Mesenchymal stem cell (in vitro differentiated cells and primary cell): ENCODE data around the gene SPTBN1.
"Not testable (repeated sequence)": the region's sequence is repeated elsewhere in the genome, so short reads cannot be mapped to it uniquely, and the experiment has no call there.

Source experiments
- DNase-seq: peaks from one replicate; pipeline ENCODE4 v3.0.0-alpha.2; 2013
- H2AFZ ChIP-seq: one replicate; pipeline ENCODE4 v1.6.1; 2013; ENCODE audit warnings: low read depth, mild to moderate bottlenecking, control low read depth, inconsistent platforms, low read length, moderate library complexity
- H2AK5ac ChIP-seq: 2 replicates; pipeline ENCODE4 v1.6.1; 2013; ENCODE audit warnings: low read length, moderate library complexity, mild to moderate bottlenecking, inconsistent platforms; ENCODE audit not compliant: severe bottlenecking
- H2BK120ac ChIP-seq: one replicate; pipeline ENCODE4 v1.6.1; 2013; ENCODE audit warnings: low read depth, mild to moderate bottlenecking, inconsistent platforms, low read length, moderate library complexity
- H2BK12ac ChIP-seq, 2 experiments: one replicate each; pipeline ENCODE4 v1.6.1; 2013; ENCODE audit warnings: inconsistent platforms in 2 of 2, low read length in 2 of 2, mild to moderate bottlenecking in 2 of 2, moderate library complexity in 2 of 2, control low read depth in 1 of 2
- H2BK15ac ChIP-seq: one replicate; pipeline ENCODE4 v1.6.1; 2013; ENCODE audit warnings: mild to moderate bottlenecking, low read depth, inconsistent platforms; ENCODE audit not compliant: poor library complexity, severe bottlenecking
- H2BK5ac ChIP-seq: 2 replicates; pipeline ENCODE4 v1.6.1; 2013; ENCODE audit warnings: low read depth, mild to moderate bottlenecking, low read length, control low read depth, inconsistent platforms; ENCODE audit not compliant: poor library complexity, severe bottlenecking
- H3K14ac ChIP-seq, 2 experiments: one replicate each; pipeline ENCODE4 v1.6.1; 2013; ENCODE audit warnings: inconsistent platforms in 2 of 2, low read length in 2 of 2, control low read depth in 1 of 2, mild to moderate bottlenecking in 1 of 2, moderate library complexity in 1 of 2
- H3K18ac ChIP-seq, 2 experiments: one replicate each; pipeline ENCODE4 v1.6.1; 2013; ENCODE audit warnings: inconsistent platforms in 2 of 2, low read length in 2 of 2, control low read depth in 1 of 2, low read depth in 1 of 2, mild to moderate bottlenecking in 1 of 2
- H3K23ac ChIP-seq, 2 experiments: one replicate each; pipeline ENCODE4 v1.6.1; 2013; ENCODE audit warnings: inconsistent platforms in 2 of 2, low read length in 2 of 2, mild to moderate bottlenecking in 2 of 2, moderate library complexity in 2 of 2, control low read depth in 1 of 2
- H3K27ac ChIP-seq: 2 replicates; pipeline ENCODE4 v1.5.1; 2013; ENCODE audit warnings: mild to moderate bottlenecking, moderate library complexity, low read length, control low read depth, inconsistent platforms; ENCODE audit not compliant: poor library complexity, severe bottlenecking
- H3K27me3 ChIP-seq, 2 experiments: 2 replicates each; pipeline versions ENCODE4 v1.6.1 to v1.7.0; 2013; ENCODE audit warnings: low read length in 2 of 2, mild to moderate bottlenecking in 2 of 2, moderate library complexity in 2 of 2, control low read depth in 1 of 2, inconsistent platforms in 1 of 2; ENCODE audit not compliant: control insufficient read depth in 1 of 2, insufficient read depth in 1 of 2
- H3K36me3 ChIP-seq, 2 experiments: 2 replicates each; pipeline versions ENCODE4 v1.6.1 to v1.7.0; 2013; ENCODE audit warnings: low read length in 2 of 2, control low read depth in 1 of 2, inconsistent platforms in 1 of 2, low read depth in 1 of 2, mild to moderate bottlenecking in 1 of 2; ENCODE audit not compliant: insufficient read depth in 2 of 2, control insufficient read depth in 1 of 2
- H3K4ac ChIP-seq, 2 experiments: one replicate each; pipeline ENCODE4 v1.6.1; 2013; ENCODE audit warnings: inconsistent platforms in 2 of 2, low read length in 2 of 2, mild to moderate bottlenecking in 2 of 2, moderate library complexity in 2 of 2, control low read depth in 1 of 2, low read depth in 1 of 2
- H3K4me1 ChIP-seq: 2 replicates; pipeline ENCODE4 v1.6.1; 2013; ENCODE audit warnings: low read depth, low read length, control low read depth; ENCODE audit not compliant: control insufficient read depth, insufficient read depth
- H3K4me2 ChIP-seq: 2 replicates; pipeline ENCODE4 v1.6.1; 2013; ENCODE audit warnings: low read length, mild to moderate bottlenecking, inconsistent platforms; ENCODE audit not compliant: poor library complexity, severe bottlenecking
- H3K4me3 ChIP-seq, 2 experiments: 2 replicates each; pipeline versions ENCODE4 v1.5.1 to v1.7.0; 2013; ENCODE audit warnings: low read length in 2 of 2, mild to moderate bottlenecking in 2 of 2, control low read depth in 1 of 2, low read depth in 1 of 2; ENCODE audit not compliant: insufficient read depth in 1 of 2
- H3K79me1 ChIP-seq: replicated peaks from 2 replicates; pipeline ENCODE4 v1.6.1; 2013; ENCODE audit warnings: mild to moderate bottlenecking, control low read depth, low read length, inconsistent platforms; ENCODE audit not compliant: poor library complexity, severe bottlenecking
- H3K9ac ChIP-seq: 2 replicates; pipeline ENCODE4 v1.7.0; 2013; ENCODE audit warnings: mild to moderate bottlenecking, low read length, moderate library complexity
- H3K9me3 ChIP-seq: 2 replicates; pipeline ENCODE4 v1.7.0; 2013; ENCODE audit warnings: mild to moderate bottlenecking, low read length; ENCODE audit not compliant: control insufficient read depth
- H4K8ac ChIP-seq: one replicate; pipeline ENCODE4 v1.6.1; 2013; ENCODE audit warnings: inconsistent platforms, mild to moderate bottlenecking, low read length, moderate library complexity
- H4K91ac ChIP-seq: one replicate; pipeline ENCODE4 v1.6.1; 2013; ENCODE audit warnings: mild to moderate bottlenecking, low read length, inconsistent platforms
- WGBS: methylation state at CpG from one replicate; pipeline ENCODE4 v1.1.7; 2013; ENCODE audit warnings: mixed read lengths; 5-methylcytosine and 5-hydroxymethylcytosine counted together

The SPTBN1 gene

DNA sequence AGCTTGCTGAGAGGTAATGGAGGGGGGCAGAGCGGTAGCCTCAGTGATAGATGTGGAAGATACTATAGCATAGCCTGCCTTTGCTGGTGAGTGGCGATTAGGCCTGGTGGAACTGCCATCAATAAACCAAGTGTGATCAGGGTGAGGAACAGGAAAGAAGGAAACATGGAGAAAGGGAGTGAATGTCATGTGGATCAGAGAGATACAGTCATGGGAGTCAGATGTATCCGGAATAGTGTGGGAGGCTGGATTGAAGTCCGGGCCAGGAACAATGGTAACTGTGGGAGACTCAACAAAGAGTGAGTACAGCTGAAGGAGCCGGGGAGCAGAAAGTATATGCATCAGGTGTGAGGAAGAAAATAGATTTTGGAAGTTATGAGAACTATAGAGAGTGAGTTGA, 52.9 kb downstream of the SPTBN1 start:
- not testable (repeated sequence) for H3K4me3 ChIP-seq, H2BK12ac ChIP-seq, H4K8ac ChIP-seq, H3K9ac ChIP-seq, H2AK5ac ChIP-seq, H3K4me1 ChIP-seq, H3K14ac ChIP-seq, H3K36me3 ChIP-seq, H3K4me2 ChIP-seq, H3K9me3 ChIP-seq, H3K18ac ChIP-seq, H2BK15ac ChIP-seq, H2AFZ ChIP-seq, H3K79me1 ChIP-seq, H3K27me3 ChIP-seq, H4K91ac ChIP-seq, H3K4ac ChIP-seq, H3K27ac ChIP-seq, DNase-seq, H2BK5ac ChIP-seq, H3K23ac ChIP-seq, H2BK120ac ChIP-seq
- over 99% methylated on average over 5 of the region's 5 CpGs for WGBS

DNA sequence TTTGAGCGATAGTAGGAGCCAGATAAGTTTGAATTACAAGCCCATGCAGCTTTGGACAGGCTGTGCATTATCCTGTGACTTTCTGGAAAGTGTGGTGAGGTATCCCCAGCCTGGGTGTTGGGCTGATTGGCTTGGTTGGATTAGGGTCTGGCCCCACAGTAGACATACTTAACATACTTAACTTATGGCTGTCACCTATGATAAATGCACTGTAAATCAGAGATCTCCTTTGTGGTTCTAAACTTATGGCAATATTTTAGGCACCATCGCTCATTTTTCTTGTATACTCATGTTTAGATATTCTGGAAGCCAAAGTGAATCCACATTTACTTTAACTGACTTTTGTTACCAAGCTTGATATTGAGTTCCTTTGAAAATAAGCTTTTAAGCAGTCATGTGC, 54.8 kb downstream of the SPTBN1 start:
- Histone ChIP-seq H4K91ac (no peak overlapping the region), H3K27me3 (no peaks in the 10 kb centered on the region), H3K9ac (no peak overlapping the region), H3K4me2 (no peak overlapping the region), H3K36me3 (peaks cover 2 to 4% of the 10 kb centered on the region in 2 experiments), H2BK5ac (no peak overlapping the region), H2AK5ac (no peak overlapping the region), H3K9me3 (no peaks in the 10 kb centered on the region), H3K14ac (no peak overlapping the region), H2AFZ (no peak overlapping the region), H2BK120ac (no peak overlapping the region), H4K8ac (no peak overlapping the region), H3K27ac (no peak overlapping the region), H3K23ac (no peak overlapping the region), H3K79me1 (peaks cover 11% of the 10 kb centered on the region), H3K18ac (no peak overlapping the region), H3K4ac (no peak overlapping the region), H2BK15ac (no peak overlapping the region), H2BK12ac (no peak overlapping the region), H3K4me1 (peaks cover 4% of the 10 kb centered on the region), H3K4me3 (no peak overlapping the region)
- no peak for DNase-seq
- 100% methylated on average over 1 of the region's 2 CpGs for WGBS

- Histone ChIP-seq H2BK5ac (no peak overlapping the region), H3K79me1 (peaks cover 16% of the 10 kb centered on the region), H2BK120ac (no peak overlapping the region), H3K4ac (no peak overlapping the region), H3K4me3 (no peak overlapping the region), H2BK15ac (no peak overlapping the region), H4K8ac (no peak overlapping the region), H3K36me3 (peaks cover 2 to 7% of the 10 kb centered on the region in 2 experiments), H2AFZ (no peak overlapping the region), H2AK5ac (no peak overlapping the region), H3K18ac (no peak overlapping the region), H3K27ac (no peak overlapping the region), H3K23ac (no peak overlapping the region), H3K4me2 (no peak overlapping the region), H3K14ac (no peak overlapping the region), H3K27me3 (no peaks in the 10 kb centered on the region), H3K9me3 (no peaks in the 10 kb centered on the region), H3K4me1 (peaks cover 4% of the 10 kb centered on the region), H2BK12ac (no peak overlapping the region), H3K9ac (no peak overlapping the region), H4K91ac (no peak overlapping the region)
- 100% methylated on average over 2 of the region's 3 CpGs for WGBS
- DNase-seq: no peak
Observed at GRCh38 chr2:54512183-54512582, 56.1 kb downstream of the SPTBN1 start.

DNA sequence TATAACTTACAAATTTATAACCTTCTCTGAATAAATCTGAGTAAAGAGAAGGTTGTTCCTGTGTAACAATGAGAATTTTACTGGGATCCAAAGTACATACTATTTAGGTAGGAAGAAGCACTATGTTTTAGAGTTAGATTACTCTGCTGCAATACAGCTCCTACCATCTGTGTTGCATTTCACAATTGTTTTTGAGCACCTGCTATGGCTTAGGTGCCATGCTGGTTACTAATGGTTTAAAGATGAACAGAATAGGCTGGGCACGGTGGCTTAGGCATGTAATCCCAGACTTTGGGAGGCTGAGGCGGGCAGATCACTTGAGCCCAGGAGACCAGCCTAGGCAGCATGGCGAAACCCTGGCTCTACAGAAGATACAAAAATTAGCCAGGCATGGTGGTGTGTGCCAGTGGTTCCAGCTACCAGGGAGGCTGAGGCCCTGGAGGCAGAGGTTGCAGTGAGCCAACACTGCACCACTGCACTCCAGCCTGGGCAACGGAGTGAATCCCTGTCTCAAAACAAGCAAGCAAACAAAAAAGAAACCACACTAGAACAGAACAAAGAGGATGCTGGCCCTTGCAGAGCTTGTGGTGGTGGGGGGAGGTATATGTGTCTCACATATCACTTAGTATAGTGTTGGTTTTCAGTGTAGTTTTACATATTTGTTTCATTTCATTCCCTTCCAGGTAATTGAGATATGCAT, 56.7 kb downstream of the SPTBN1 start:
- H3K36me3 ChIP-seq: peaks cover 2 to 7% of the 10 kb centered on the region in 2 experiments
- no peak overlapping the region for H4K91ac ChIP-seq

More for the DNA sequence above, 56.7 kb downstream of the SPTBN1 start:
- peak overlapping the region in 1 of 2 experiments; percentile 89 for H3K14ac ChIP-seq
- peaks cover 4% of the 10 kb centered on the region for H3K4me1 ChIP-seq
- no peak for DNase-seq
- no peak overlapping the region for H3K23ac ChIP-seq
- H2BK12ac ChIP-seq: peak overlapping the region in 1 of 2 experiments; percentile 39
- 97% methylated on average over 4 of the region's 4 CpGs for WGBS
- H3K4me2 ChIP-seq: no peak overlapping the region
- no peak overlapping the region for H2AFZ ChIP-seq
- no peak overlapping the region for H3K18ac ChIP-seq
- no peak overlapping the region for H3K27ac ChIP-seq
- no peak overlapping the region for H4K8ac ChIP-seq
- no peak overlapping the region for H2BK120ac ChIP-seq
- no peaks in the 10 kb centered on the region for H3K27me3 ChIP-seq
- no peak overlapping the region for H2AK5ac ChIP-seq
- H2BK5ac ChIP-seq: no peak overlapping the region
- H3K9me3 ChIP-seq: no peaks in the 10 kb centered on the region
- no peak overlapping the region for H3K4ac ChIP-seq
- H3K9ac ChIP-seq: no peak overlapping the region
- no peak overlapping the region for H2BK15ac ChIP-seq
- peaks cover 16% of the 10 kb centered on the region for H3K79me1 ChIP-seq
- no peak overlapping the region for H3K4me3 ChIP-seq
